A549 treated with DMSO at 1 μM for 4 hours (cell line): Measurements from ENCODE around the gene MT1HL1. TPM values are rescaled to one million over a fixed set of nuclear protein-coding genes. Genes with fewer than 3 reads are reported as not detected.

Source experiments
- total RNA-seq: library from RNA; stranded (reverse); fragments of 200-300 nt; extraction: Qiagen RNA extraction; gene quantifications from 5 replicates; pipeline ENCODE4 v1.2.3, GENCODE V29; 2022; ENCODE audit warnings: low read depth

The MT1HL1 gene
- total RNA-seq: not detected in 5 replicates

GRCh38 chr1:237004116-237004515 is at the start of gene MT1HL1:
TSS of gene MT1HL1 (minus strand) at chr1:237004441. CDS start at chr1:237004372, 69 bp downstream.

GRCh38 chr1:237041795-237042525 is 37.7 kb upstream of the MT1HL1 start, which contains the start of gene RYR2:
TSS of gene RYR2 (plus strand) at chr1:237042184. CDS start at chr1:237042522, 338 bp downstream.

Other genes with a start within 250 kb of the MT1HL1 start
- 5.7 to 8.1 TPM (median 7.6 TPM) in 5 replicates for gene MTR, start 209.1 kb downstream of the MT1HL1 start, total RNA-seq
- 0.03 to 0.10 TPM (median 0.06 TPM) in 4 of 5 replicates, not detected in the other for gene RYR2, start 37.7 kb upstream of the MT1HL1 start, total RNA-seq